ENCODE measurements around the gene NRP2. TPM values are rescaled to one million over a fixed set of nuclear protein-coding genes. Genes with fewer than 3 reads are reported as not detected.

Gene NRP2
- total and polyA plus RNA-seq, 9 donors: 47.9 to 143 (median 106) TPM

DNA sequence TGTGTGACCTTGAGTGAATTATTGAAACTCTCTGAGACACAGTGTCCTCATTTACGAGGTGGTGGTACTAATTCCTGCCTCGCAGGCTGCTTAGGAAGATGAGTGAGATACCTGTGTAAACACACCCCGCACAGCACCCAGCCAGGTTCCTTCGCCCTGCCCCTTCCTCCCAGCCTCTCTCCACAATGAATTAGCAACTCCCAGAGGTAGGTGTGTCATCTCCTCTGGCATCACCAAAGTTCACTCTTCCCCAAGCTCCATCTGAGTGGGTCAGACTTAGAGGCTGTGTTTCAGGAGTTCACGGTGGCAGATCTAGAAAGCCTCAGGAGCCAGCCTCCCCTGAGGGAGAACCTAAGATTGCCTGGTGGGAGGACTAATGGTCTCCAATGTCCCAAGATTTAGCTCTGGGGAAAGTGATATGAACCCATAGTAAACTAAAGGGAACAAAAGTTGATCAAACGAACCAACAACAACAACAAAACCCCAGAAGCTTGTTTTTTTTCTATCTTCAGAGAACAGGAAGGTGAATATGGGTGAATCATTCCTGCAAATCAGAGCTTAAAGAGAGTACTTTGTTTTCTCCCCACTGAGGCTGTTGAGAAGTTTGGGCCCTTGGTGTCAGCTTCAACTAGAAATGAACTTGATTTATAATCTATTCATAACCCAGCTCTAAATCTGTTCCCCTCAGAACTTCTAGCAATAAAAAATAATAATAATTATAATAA, 44.4 kb upstream of the NRP2 start:
- H3K4me3 ChIP-seq: no peak overlapping the region
- DNase-seq: no peak
- TF ChIP-seq EP300 (IDR thresholded peaks at IDR 0.05) (no peak), POLR2A (IDR thresholded peaks at IDR 0.05) (no peak)
- TF ChIP-seq, protein P1, sequence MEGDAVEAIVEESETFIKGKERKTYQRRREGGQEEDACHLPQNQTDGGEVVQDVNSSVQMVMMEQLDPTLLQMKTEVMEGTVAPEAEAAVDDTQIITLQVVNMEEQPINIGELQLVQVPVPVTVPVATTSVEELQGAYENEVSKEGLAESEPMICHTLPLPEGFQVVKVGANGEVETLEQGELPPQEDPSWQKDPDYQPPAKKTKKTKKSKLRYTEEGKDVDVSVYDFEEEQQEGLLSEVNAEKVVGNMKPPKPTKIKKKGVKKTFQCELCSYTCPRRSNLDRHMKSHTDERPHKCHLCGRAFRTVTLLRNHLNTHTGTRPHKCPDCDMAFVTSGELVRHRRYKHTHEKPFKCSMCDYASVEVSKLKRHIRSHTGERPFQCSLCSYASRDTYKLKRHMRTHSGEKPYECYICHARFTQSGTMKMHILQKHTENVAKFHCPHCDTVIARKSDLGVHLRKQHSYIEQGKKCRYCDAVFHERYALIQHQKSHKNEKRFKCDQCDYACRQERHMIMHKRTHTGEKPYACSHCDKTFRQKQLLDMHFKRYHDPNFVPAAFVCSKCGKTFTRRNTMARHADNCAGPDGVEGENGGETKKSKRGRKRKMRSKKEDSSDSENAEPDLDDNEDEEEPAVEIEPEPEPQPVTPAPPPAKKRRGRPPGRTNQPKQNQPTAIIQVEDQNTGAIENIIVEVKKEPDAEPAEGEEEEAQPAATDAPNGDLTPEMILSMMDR (IDR thresholded peaks at IDR 0.05): no peak
- H3K36me3 ChIP-seq: no peaks in the 10 kb centered on the region
- H3K27ac ChIP-seq: no peak overlapping the region
- no peaks in the 10 kb centered on the region for H3K4me1 ChIP-seq (ENCODE audit: insufficient read depth)
- no peaks in the 10 kb centered on the region for H3K9me3 ChIP-seq
- H3K27me3 ChIP-seq: no peaks in the 10 kb centered on the region
- 84 to 95% (median 86%) methylated on average over 6 of the region's 6 CpGs for WGBS, 3 donors
- intact Hi-C loops (cut with DNase I): no loop called here

DNA sequence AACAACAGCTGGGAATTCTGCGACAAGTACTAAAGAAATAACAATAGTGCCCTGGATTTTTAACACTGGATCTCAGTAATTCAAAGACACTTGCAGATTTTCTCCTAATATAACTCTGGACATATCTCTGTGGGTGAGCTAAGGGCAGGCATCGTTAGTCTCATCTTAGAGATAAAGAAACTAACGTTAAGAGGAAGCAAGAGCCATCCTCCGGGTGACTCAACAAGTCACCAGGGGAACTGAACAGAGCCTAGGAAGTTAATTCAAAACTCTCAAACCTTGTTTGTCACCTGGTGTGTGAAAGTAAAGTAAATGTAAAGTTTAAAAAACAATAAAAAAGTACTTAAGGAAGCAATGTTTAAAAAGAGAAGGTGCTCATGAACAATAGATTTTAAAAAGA, 41.6 kb upstream of the NRP2 start:
- H3K9me3 ChIP-seq: no peaks in the 10 kb centered on the region
- no peak for TF ChIP-seq POLR2A (IDR thresholded peaks at IDR 0.05)
- TF ChIP-seq, protein P1 (IDR thresholded peaks at IDR 0.05): no peak
- TF ChIP-seq EP300 (IDR thresholded peaks at IDR 0.05): no peak
- 63 to 69% (median 65%) methylated on average over 4 of the region's 4 CpGs for WGBS, 3 donors
- H3K36me3 ChIP-seq: no peaks in the 10 kb centered on the region
- H3K27ac ChIP-seq: no peak overlapping the region
- no peak for DNase-seq
- no peak overlapping the region for H3K4me3 ChIP-seq
- no peaks in the 10 kb centered on the region for H3K4me1 ChIP-seq (ENCODE audit: insufficient read depth)
- H3K27me3 ChIP-seq: no peaks in the 10 kb centered on the region
- intact Hi-C loops (cut with DNase I): no loop called here

DNA sequence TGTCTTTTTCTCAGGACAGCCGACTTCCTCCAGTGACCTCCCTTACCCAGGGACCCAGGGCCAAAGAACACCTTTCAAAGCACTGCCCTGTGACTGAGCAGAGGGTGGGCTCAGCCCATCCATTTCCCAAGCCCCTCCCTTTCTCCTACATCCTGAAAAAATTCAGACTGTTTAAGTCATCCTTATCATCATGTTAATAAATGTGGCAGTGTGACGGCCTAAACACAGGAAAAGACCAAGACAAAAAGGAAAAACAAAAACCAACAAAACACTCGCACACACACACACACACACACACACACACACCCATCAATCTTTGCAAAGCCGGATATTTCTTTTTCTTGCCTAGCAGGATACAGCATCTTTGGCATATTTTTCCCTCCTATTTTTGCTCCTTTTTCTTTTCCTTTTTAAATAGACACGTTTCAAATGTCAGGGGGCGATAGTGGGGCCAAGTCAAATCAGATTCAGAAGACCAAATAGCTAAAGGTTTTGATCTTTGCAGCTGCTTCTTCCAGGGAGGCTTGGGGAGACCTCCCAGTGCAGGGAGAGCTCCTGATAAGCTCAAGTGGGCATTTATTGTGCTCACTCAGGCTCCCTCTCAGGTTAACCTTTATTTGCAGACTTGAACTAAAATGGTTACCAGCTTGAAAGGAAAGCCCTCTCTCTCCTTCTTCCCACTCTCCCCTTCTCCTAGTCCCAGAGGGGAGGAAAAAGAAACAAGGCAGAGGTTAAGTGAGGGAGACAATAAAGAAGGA, 39.5 kb upstream of the NRP2 start:
- WGBS, 3 donors: 45 to 55% (median 54%) methylated on average over 6 of the region's 6 CpGs
- Histone ChIP-seq H3K4me3 (no peak overlapping the region), H3K36me3 (no peaks in the 10 kb centered on the region), H3K4me1 (ENCODE audit: insufficient read depth) (no peaks in the 10 kb centered on the region), H3K9me3 (no peaks in the 10 kb centered on the region), H3K27me3 (no peaks in the 10 kb centered on the region), H3K27ac (no peak overlapping the region)
- intact Hi-C loops (cut with DNase I): no loop called here
- DNase-seq: no peak
- TF ChIP-seq, protein P1 (IDR thresholded peaks at IDR 0.05): no peak
- no peak for TF ChIP-seq EP300 (IDR thresholded peaks at IDR 0.05)

DNA sequence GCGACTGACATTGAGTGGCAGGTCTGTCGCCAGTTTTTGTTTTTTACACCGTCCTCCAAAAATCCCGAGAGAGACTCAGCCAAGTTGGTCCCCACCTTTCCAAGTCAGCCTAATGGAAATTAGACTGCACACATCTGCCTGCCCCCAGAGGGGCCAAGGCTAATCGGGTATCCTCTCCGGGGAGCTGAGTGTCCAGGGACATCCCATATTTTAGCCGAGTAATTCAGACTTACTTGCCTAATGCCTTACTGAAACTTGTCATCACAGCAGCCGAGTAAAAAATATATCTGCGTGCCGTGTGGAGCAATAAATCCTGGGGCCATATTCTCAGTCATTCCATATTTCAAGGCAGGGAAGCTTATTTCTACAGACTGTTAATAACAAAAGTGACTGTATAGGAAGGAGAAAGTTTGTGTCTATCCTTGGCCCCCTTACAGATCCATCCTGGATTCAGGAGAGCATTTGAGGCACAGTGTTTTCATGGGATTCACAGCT, 38.9 kb upstream of the NRP2 start:
- no peaks in the 10 kb centered on the region for H3K4me1 ChIP-seq (ENCODE audit: insufficient read depth)
- TF ChIP-seq EP300 (IDR thresholded peaks at IDR 0.05) (no peak), POLR2A (IDR thresholded peaks at IDR 0.05) (no peak)
- TF ChIP-seq, protein P1 (IDR thresholded peaks at IDR 0.05): no peak
- intact Hi-C loops (cut with DNase I): no loop called here
- no peak for DNase-seq
- no peaks in the 10 kb centered on the region for H3K36me3 ChIP-seq
- H3K27ac ChIP-seq: no peak overlapping the region
- 71 to 77% (median 72%) methylated on average over 10 of the region's 10 CpGs for WGBS, 3 donors
- no peaks in the 10 kb centered on the region for H3K27me3 ChIP-seq
- H3K9me3 ChIP-seq: no peaks in the 10 kb centered on the region
- no peak overlapping the region for H3K4me3 ChIP-seq

All from ovary (tissue), 9 donors.